ENCODE data around the gene GMDS. TPM values are rescaled to one million over a fixed set of nuclear protein-coding genes. Genes with fewer than 3 reads are reported as not detected.
A peak's percentile ranks its signal among the peaks of the same experiment; 100 is the strongest.

The GMDS gene
- total RNA-seq, 1 donor from 2014 or later, result 27.0 TPM

GRCh38 chr6:1864496-1864895 is 380.9 kb downstream of the GMDS start:
- H3K4me3 ChIP-seq (ENCODE audit: low read depth, low read length), result no peak overlapping the region
- TF ChIP-seq CTCF (IDR thresholded peaks at IDR 0.05; ENCODE audit: insufficient read depth, low read length, poor library complexity, severe bottlenecking), result no peak
- no peaks in the 10 kb centered on the region for H3K36me3 ChIP-seq (ENCODE audit: control insufficient read depth, insufficient read depth, low read length)
- DNase-seq (ENCODE audit: low read depth), result peak; percentile 9
- H3K27me3 ChIP-seq (ENCODE audit: control insufficient read depth, insufficient read depth, low read length), result no peaks in the 10 kb centered on the region

- H3K27me3 ChIP-seq (ENCODE audit: control insufficient read depth, insufficient read depth, low read length), result no peaks in the 10 kb centered on the region
- H3K36me3 ChIP-seq (ENCODE audit: control insufficient read depth, insufficient read depth, low read length), result no peaks in the 10 kb centered on the region
- DNase-seq (ENCODE audit: low read depth), result no peak
- no peak for TF ChIP-seq CTCF (IDR thresholded peaks at IDR 0.05; ENCODE audit: insufficient read depth, low read length, poor library complexity, severe bottlenecking)
- no peak overlapping the region for H3K4me3 ChIP-seq (ENCODE audit: low read depth, low read length)
Observed at GRCh38 chr6:1862411-1862810, 383.0 kb downstream of the GMDS start.

- Histone ChIP-seq H3K27me3 (ENCODE audit: control insufficient read depth, insufficient read depth, low read length) (no peaks in the 10 kb centered on the region), H3K4me3 (ENCODE audit: low read depth, low read length) (no peak overlapping the region), H3K36me3 (ENCODE audit: control insufficient read depth, insufficient read depth, low read length) (no peaks in the 10 kb centered on the region)
- no peak for TF ChIP-seq CTCF (IDR thresholded peaks at IDR 0.05; ENCODE audit: insufficient read depth, low read length, poor library complexity, severe bottlenecking)
- DNase-seq (ENCODE audit: low read depth), result no peak
Observed at GRCh38 chr6:1860756-1861348, 384.6 kb downstream of the GMDS start.

GRCh38 chr6:1858859-1859258 is 386.5 kb downstream of the GMDS start:
- H3K4me3 ChIP-seq (ENCODE audit: low read depth, low read length), result no peak overlapping the region
- H3K36me3 ChIP-seq (ENCODE audit: control insufficient read depth, insufficient read depth, low read length), result no peaks in the 10 kb centered on the region
- DNase-seq (ENCODE audit: low read depth), result no peak
- H3K27me3 ChIP-seq (ENCODE audit: control insufficient read depth, insufficient read depth, low read length), result no peaks in the 10 kb centered on the region
- no peak for TF ChIP-seq CTCF (IDR thresholded peaks at IDR 0.05; ENCODE audit: insufficient read depth, low read length, poor library complexity, severe bottlenecking)

GRCh38 chr6:1858196-1858595 is 387.2 kb downstream of the GMDS start:
- no peaks in the 10 kb centered on the region for H3K27me3 ChIP-seq (ENCODE audit: control insufficient read depth, insufficient read depth, low read length)
- H3K4me3 ChIP-seq (ENCODE audit: low read depth, low read length), result no peak overlapping the region
- no peak for TF ChIP-seq CTCF (IDR thresholded peaks at IDR 0.05; ENCODE audit: insufficient read depth, low read length, poor library complexity, severe bottlenecking)
- H3K36me3 ChIP-seq (ENCODE audit: control insufficient read depth, insufficient read depth, low read length), result no peaks in the 10 kb centered on the region
- DNase-seq (ENCODE audit: low read depth), result no peak

GRCh38 chr6:1856381-1856780 is 389.0 kb downstream of the GMDS start:
- H3K27me3 ChIP-seq (ENCODE audit: control insufficient read depth, insufficient read depth, low read length), result no peaks in the 10 kb centered on the region
- no peak overlapping the region for H3K4me3 ChIP-seq (ENCODE audit: low read depth, low read length)
- peak; percentile 18 for TF ChIP-seq CTCF (IDR thresholded peaks at IDR 0.05; ENCODE audit: insufficient read depth, low read length, poor library complexity, severe bottlenecking)
- H3K36me3 ChIP-seq (ENCODE audit: control insufficient read depth, insufficient read depth, low read length), result no peaks in the 10 kb centered on the region
- DNase-seq (ENCODE audit: low read depth), result peak; percentile 85

Data from kidney epithelial cell (primary cell).